Fibroblast of mammary gland (primary cell): ENCODE data around the gene GBX1.

ENCODE experiments used
- DNase-seq: peaks from one replicate; pipeline ENCODE4 v3.0.0-alpha.2; 2010; ENCODE audit warnings: low read depth
- H3K4me3 ChIP-seq: 2 replicates; pipeline ENCODE4 v1.5.1; 2011; ENCODE audit warnings: low read depth, mild to moderate bottlenecking, low read length, moderate library complexity; ENCODE audit not compliant: control insufficient read depth
- CTCF ChIP-seq: conservative IDR thresholded peaks from 2 replicates; pipeline ENCODE4 v1.5.1; 2011; ENCODE audit warnings: low read depth, low read length, inconsistent platforms; ENCODE audit not compliant: control insufficient read depth, insufficient read depth

GBX1 gene

GRCh38 chr7:151148319-151149259, 18.9 kb downstream of the GBX1 start:
- no peak overlapping the region for H3K4me3 ChIP-seq
- DNase-seq: no peak
- no peak for TF ChIP-seq CTCF

- H3K4me3 ChIP-seq: no peak overlapping the region
- TF ChIP-seq CTCF: no peak
- no peak for DNase-seq
Observed at GRCh38 chr7:151146761-151147160, 20.7 kb downstream of the GBX1 start.

- DNase-seq: no peak
- no peak overlapping the region for H3K4me3 ChIP-seq
- no peak for TF ChIP-seq CTCF
Observed at GRCh38 chr7:151144387-151144786, 23.1 kb downstream of the GBX1 start.

GRCh38 chr7:151143261-151144015, 24.1 kb downstream of the GBX1 start:
- no peak for TF ChIP-seq CTCF
- peak; percentile 11 for DNase-seq
- H3K4me3 ChIP-seq: no peak overlapping the region

GRCh38 chr7:151142686-151143040, 24.8 kb downstream of the GBX1 start:
- TF ChIP-seq CTCF: no peak

GRCh38 chr7:151141855-151142685, 25.4 kb downstream of the GBX1 start:
- DNase-seq: no peak
- TF ChIP-seq CTCF: no peak
- H3K4me3 ChIP-seq: no peak overlapping the region

More at GRCh38 chr7:151142686-151143040, 24.8 kb downstream of the GBX1 start:
- DNase-seq: no peak
- no peak overlapping the region for H3K4me3 ChIP-seq
